Measurements from ENCODE around the gene SYT1.
"Not testable (repeated sequence)": the region's sequence is repeated elsewhere in the genome, so short reads cannot be mapped to it uniquely, and the experiment has no call there.

Gene SYT1

GRCh38 chr12:79141776-79142175 is 277.2 kb downstream of the SYT1 start:
- no peak for DNase-seq (ENCODE audit: low read depth in 2 of 2)

- DNase-seq (ENCODE audit: low read depth in 2 of 2), result no peak
These were observed 279.2 kb downstream of the SYT1 start for GRCh38 chr12:79143803-79144202.

GRCh38 chr12:79151956-79152355 is 287.4 kb downstream of the SYT1 start:
- DNase-seq (ENCODE audit: low read depth in 2 of 2), result no peak

- no peak for DNase-seq (ENCODE audit: low read depth in 2 of 2)
These were observed 291.1 kb downstream of the SYT1 start for GRCh38 chr12:79155683-79156082.

GRCh38 chr12:79156846-79157463 is 292.4 kb downstream of the SYT1 start:
- no peak for DNase-seq (ENCODE audit: low read depth in 2 of 2)

- DNase-seq (ENCODE audit: low read depth in 2 of 2), result no peak
These were observed 296.8 kb downstream of the SYT1 start for GRCh38 chr12:79161249-79161934.

- DNase-seq (ENCODE audit: low read depth in 2 of 2), result no peak
These were observed 297.7 kb downstream of the SYT1 start for GRCh38 chr12:79162147-79162772.

- DNase-seq (ENCODE audit: low read depth in 2 of 2), result no peak
These were observed 298.4 kb downstream of the SYT1 start for GRCh38 chr12:79162948-79163347.

GRCh38 chr12:79164890-79165289 is 300.3 kb downstream of the SYT1 start:
- DNase-seq (ENCODE audit: low read depth in 2 of 2), result no peak

GRCh38 chr12:79168687-79169086 is 304.1 kb downstream of the SYT1 start:
- no peak for DNase-seq (ENCODE audit: low read depth in 2 of 2)

GRCh38 chr12:79174626-79175025 is 310.1 kb downstream of the SYT1 start:
- DNase-seq (ENCODE audit: low read depth in 2 of 2), result no peak

GRCh38 chr12:79183003-79183402 is 318.4 kb downstream of the SYT1 start:
- DNase-seq (ENCODE audit: low read depth in 2 of 2), result no peak

GRCh38 chr12:79183926-79184325 is 319.4 kb downstream of the SYT1 start:
- no peak for DNase-seq (ENCODE audit: low read depth in 2 of 2)

GRCh38 chr12:79186506-79186905 is 321.9 kb downstream of the SYT1 start:
- DNase-seq (ENCODE audit: low read depth in 2 of 2), result no peak

- DNase-seq (ENCODE audit: low read depth in 2 of 2), result no peak
These were observed 322.5 kb downstream of the SYT1 start for GRCh38 chr12:79187032-79187431.

- no peak for DNase-seq (ENCODE audit: low read depth in 2 of 2)
These were observed 326.8 kb downstream of the SYT1 start for GRCh38 chr12:79191391-79191790.

GRCh38 chr12:79194595-79194994 is 330.0 kb downstream of the SYT1 start:
- DNase-seq (ENCODE audit: low read depth in 2 of 2), result no peak

GRCh38 chr12:79199166-79199565 is 334.6 kb downstream of the SYT1 start:
- no peak for DNase-seq (ENCODE audit: low read depth in 2 of 2)

- DNase-seq (ENCODE audit: low read depth in 2 of 2), result no peak
These were observed 335.6 kb downstream of the SYT1 start for GRCh38 chr12:79200176-79200575.

GRCh38 chr12:79203058-79203647 is 338.6 kb downstream of the SYT1 start:
- no peak for DNase-seq (ENCODE audit: low read depth in 2 of 2)

- no peak for DNase-seq (ENCODE audit: low read depth in 2 of 2)
These were observed 342.3 kb downstream of the SYT1 start for GRCh38 chr12:79206871-79207270.

GRCh38 chr12:79210403-79210802 is 345.8 kb downstream of the SYT1 start:
- DNase-seq (ENCODE audit: low read depth in 2 of 2), result not testable (repeated sequence)

- DNase-seq (ENCODE audit: low read depth in 2 of 2), result no peak
These were observed 352.7 kb downstream of the SYT1 start for GRCh38 chr12:79217306-79217705.

All from stimulated activated CD4-positive, alpha-beta T cell treated with anti-CD3 and anti-CD28 coated beads, Interleukin-1b, Interleukin-23, amount 100 ng/mL, for 4 hours (primary cell).